ENCODE data around the gene TMX4.

The TMX4 gene

GRCh38 chr20:7975851-7976414 is 43.6 kb downstream of the TMX4 start:
- Histone ChIP-seq H3K9me3 (ENCODE audit: control extremely low read depth in 1 of 5, control insufficient read depth in 4 of 5, insufficient read depth in 2 of 5, low read depth in 1 of 5, low read length in 4 of 5) (no peaks in the 10 kb centered on the region), H3K27me3 (replicated peaks in 2 of 5; ENCODE audit: control insufficient read depth in 4 of 5, insufficient read depth in 5 of 5, low read length in 4 of 5) (peaks cover 0 to 2% (median 0%) of the 10 kb centered on the region in 5 experiments), H3K36me3 (ENCODE audit: control insufficient read depth in 4 of 4, insufficient read depth in 4 of 4, low read length in 3 of 4) (peaks cover 0 to 11% (median under 1%) of the 10 kb centered on the region in 4 experiments), H3K27ac (ENCODE audit: insufficient read depth in 1 of 2, low read depth in 1 of 2, low read length in 2 of 2, poor library complexity in 1 of 2, severe bottlenecking in 2 of 2) (no peak overlapping the region), H3K4me3 (ENCODE audit: control insufficient read depth in 1 of 7, extremely low read depth in 1 of 7, insufficient read depth in 4 of 7, low read depth in 2 of 7, low read length in 6 of 7) (no peak overlapping the region), H3K4me1 (ENCODE audit: control extremely low read depth in 1 of 4, control insufficient read depth in 4 of 4, insufficient read depth in 4 of 4, low read length in 3 of 4) (peaks cover 0 to 2% (median 0%) of the 10 kb centered on the region in 4 experiments)
- 85% methylated on average over 5 of the region's 9 CpGs for WGBS (ENCODE audit: insufficient coverage)
- ChIA-PET CTCF (interaction anchor here (0.6 to 2.7 kb wide), 2 partner anchors 18 to 746 kb away, joined by 3 to 10 read pairs; no protein-coding TSS in a partner anchor), POLR2A (interaction anchor here (0.7 kb wide), 1 partner anchor 747 kb away, joined by 3 read pairs; no protein-coding TSS in a partner anchor)
- DNase-seq, result no peak

GRCh38 chr20:7974785-7975435 is 44.7 kb downstream of the TMX4 start:
- no peak for DNase-seq
- Histone ChIP-seq H3K27ac (ENCODE audit: insufficient read depth in 1 of 2, low read depth in 1 of 2, low read length in 2 of 2, poor library complexity in 1 of 2, severe bottlenecking in 2 of 2) (no peak overlapping the region), H3K36me3 (ENCODE audit: control insufficient read depth in 4 of 4, insufficient read depth in 4 of 4, low read length in 3 of 4) (peaks cover 0 to 6% (median under 1%) of the 10 kb centered on the region in 4 experiments), H3K4me3 (ENCODE audit: control insufficient read depth in 1 of 7, extremely low read depth in 1 of 7, insufficient read depth in 4 of 7, low read depth in 2 of 7, low read length in 6 of 7) (no peak overlapping the region), H3K9me3 (ENCODE audit: control extremely low read depth in 1 of 5, control insufficient read depth in 4 of 5, insufficient read depth in 2 of 5, low read depth in 1 of 5, low read length in 4 of 5) (no peaks in the 10 kb centered on the region), H3K4me1 (ENCODE audit: control extremely low read depth in 1 of 4, control insufficient read depth in 4 of 4, insufficient read depth in 4 of 4, low read length in 3 of 4) (no peaks in the 10 kb centered on the region), H3K27me3 (replicated peaks in 2 of 5; ENCODE audit: control insufficient read depth in 4 of 5, insufficient read depth in 5 of 5, low read length in 4 of 5) (peaks cover 0 to 2% (median 0%) of the 10 kb centered on the region in 5 experiments)
- WGBS (ENCODE audit: insufficient coverage), result 97% methylated on average over 4 of the region's 4 CpGs
- ChIA-PET CTCF (interaction anchor here (0.9 to 2.7 kb wide), 4 partner anchors 8 to 747 kb away, joined by 3 to 10 read pairs (median 4); no protein-coding TSS in a partner anchor), POLR2A (interaction anchor here (0.6 kb wide), 1 partner anchor 55 kb away, joined by 3 read pairs; no protein-coding TSS in a partner anchor)

- ChIA-PET CTCF (interaction anchor here (1.8 kb wide), 1 partner anchor 9 kb away, joined by 4 read pairs; no protein-coding TSS in a partner anchor), POLR2A (no interaction called here)
- Histone ChIP-seq H3K9me3 (ENCODE audit: control extremely low read depth in 1 of 5, control insufficient read depth in 4 of 5, insufficient read depth in 2 of 5, low read depth in 1 of 5, low read length in 4 of 5) (no peaks in the 10 kb centered on the region), H3K36me3 (ENCODE audit: control insufficient read depth in 4 of 4, insufficient read depth in 4 of 4, low read length in 3 of 4) (no peaks in the 10 kb centered on the region), H3K4me1 (ENCODE audit: control extremely low read depth in 1 of 4, control insufficient read depth in 4 of 4, insufficient read depth in 4 of 4, low read length in 3 of 4) (no peaks in the 10 kb centered on the region), H3K4me3 (ENCODE audit: control insufficient read depth in 1 of 7, extremely low read depth in 1 of 7, insufficient read depth in 4 of 7, low read depth in 2 of 7, low read length in 6 of 7) (no peak overlapping the region), H3K27me3 (replicated peaks in 2 of 5; ENCODE audit: control insufficient read depth in 4 of 5, insufficient read depth in 5 of 5, low read length in 4 of 5) (peaks cover 0 to 2% (median 0%) of the 10 kb centered on the region in 5 experiments), H3K27ac (ENCODE audit: insufficient read depth in 1 of 2, low read depth in 1 of 2, low read length in 2 of 2, poor library complexity in 1 of 2, severe bottlenecking in 2 of 2) (no peak overlapping the region)
- no peak for DNase-seq
- 100% methylated on average over 2 of the region's 2 CpGs for WGBS (ENCODE audit: insufficient coverage)
Measured at GRCh38 chr20:7971536-7972280, 47.9 kb downstream of the TMX4 start.

GRCh38 chr20:7967199-7967844 is 52.2 kb downstream of the TMX4 start:
- DNase-seq, result no peak
- peaks cover 0 to 2% (median 0%) of the 10 kb centered on the region in 5 experiments for H3K27me3 ChIP-seq (replicated peaks in 2 of 5; ENCODE audit: control insufficient read depth in 4 of 5, insufficient read depth in 5 of 5, low read length in 4 of 5)
- H3K4me1 ChIP-seq (ENCODE audit: control extremely low read depth in 1 of 4, control insufficient read depth in 4 of 4, insufficient read depth in 4 of 4, low read length in 3 of 4), result no peaks in the 10 kb centered on the region
- ChIA-PET POLR2A (interaction anchor here (0.5 kb wide), 1 partner anchor 17 kb away, joined by 3 read pairs; no protein-coding TSS in a partner anchor), CTCF (interaction anchor here (0.9 to 1.7 kb wide), 3 partner anchors 16 to 777 kb away, joined by 3 to 4 read pairs (median 4); no protein-coding TSS in a partner anchor)
- no peak overlapping the region for H3K4me3 ChIP-seq (ENCODE audit: control insufficient read depth in 1 of 7, extremely low read depth in 1 of 7, insufficient read depth in 4 of 7, low read depth in 2 of 7, low read length in 6 of 7)
- no peak overlapping the region for H3K27ac ChIP-seq (ENCODE audit: insufficient read depth in 1 of 2, low read depth in 1 of 2, low read length in 2 of 2, poor library complexity in 1 of 2, severe bottlenecking in 2 of 2)
- 100% methylated on average over 3 of the region's 4 CpGs for WGBS (ENCODE audit: insufficient coverage)
- H3K9me3 ChIP-seq (ENCODE audit: control extremely low read depth in 1 of 5, control insufficient read depth in 4 of 5, insufficient read depth in 2 of 5, low read depth in 1 of 5, low read length in 4 of 5), result no peaks in the 10 kb centered on the region
- H3K36me3 ChIP-seq (ENCODE audit: control insufficient read depth in 4 of 4, insufficient read depth in 4 of 4, low read length in 3 of 4), result no peaks in the 10 kb centered on the region

GRCh38 chr20:7966176-7966575 is 53.4 kb downstream of the TMX4 start:
- WGBS (ENCODE audit: insufficient coverage), result 79% methylated on average over 2 of the region's 3 CpGs
- Histone ChIP-seq H3K27ac (ENCODE audit: insufficient read depth in 1 of 2, low read depth in 1 of 2, low read length in 2 of 2, poor library complexity in 1 of 2, severe bottlenecking in 2 of 2) (no peak overlapping the region), H3K9me3 (ENCODE audit: control extremely low read depth in 1 of 5, control insufficient read depth in 4 of 5, insufficient read depth in 2 of 5, low read depth in 1 of 5, low read length in 4 of 5) (no peaks in the 10 kb centered on the region), H3K36me3 (ENCODE audit: control insufficient read depth in 4 of 4, insufficient read depth in 4 of 4, low read length in 3 of 4) (no peaks in the 10 kb centered on the region), H3K4me1 (ENCODE audit: control extremely low read depth in 1 of 4, control insufficient read depth in 4 of 4, insufficient read depth in 4 of 4, low read length in 3 of 4) (no peaks in the 10 kb centered on the region), H3K4me3 (ENCODE audit: control insufficient read depth in 1 of 7, extremely low read depth in 1 of 7, insufficient read depth in 4 of 7, low read depth in 2 of 7, low read length in 6 of 7) (no peak overlapping the region), H3K27me3 (replicated peaks in 2 of 5; ENCODE audit: control insufficient read depth in 4 of 5, insufficient read depth in 5 of 5, low read length in 4 of 5) (no peaks in the 10 kb centered on the region)
- DNase-seq, result no peak
- CTCF ChIA-PET, result no interaction called here
- POLR2A ChIA-PET, result no interaction called here

- CTCF ChIA-PET, result no interaction called here
- POLR2A ChIA-PET, result no interaction called here
- WGBS (ENCODE audit: insufficient coverage), result no CpG with 5 or more reads among the region's 1 CpG
Measured at GRCh38 chr20:7959484-7959883, 60.1 kb downstream of the TMX4 start.

More at GRCh38 chr20:7959484-7959883, 60.1 kb downstream of the TMX4 start:
- H3K27ac ChIP-seq (ENCODE audit: insufficient read depth in 1 of 2, low read depth in 1 of 2, low read length in 2 of 2, poor library complexity in 1 of 2, severe bottlenecking in 2 of 2), result no peak overlapping the region
- DNase-seq, result no peak
- H3K4me1 ChIP-seq (ENCODE audit: control extremely low read depth in 1 of 4, control insufficient read depth in 4 of 4, insufficient read depth in 4 of 4, low read length in 3 of 4), result no peaks in the 10 kb centered on the region
- H3K27me3 ChIP-seq (replicated peaks in 2 of 5; ENCODE audit: control insufficient read depth in 4 of 5, insufficient read depth in 5 of 5, low read length in 4 of 5), result no peaks in the 10 kb centered on the region
- H3K36me3 ChIP-seq (ENCODE audit: control insufficient read depth in 4 of 4, insufficient read depth in 4 of 4, low read length in 3 of 4), result no peaks in the 10 kb centered on the region
- H3K4me3 ChIP-seq (ENCODE audit: control insufficient read depth in 1 of 7, extremely low read depth in 1 of 7, insufficient read depth in 4 of 7, low read depth in 2 of 7, low read length in 6 of 7), result no peak overlapping the region
- peaks cover 0 to 6% (median 0%) of the 10 kb centered on the region in 5 experiments for H3K9me3 ChIP-seq (ENCODE audit: control extremely low read depth in 1 of 5, control insufficient read depth in 4 of 5, insufficient read depth in 2 of 5, low read depth in 1 of 5, low read length in 4 of 5)
